Measurements from ENCODE around the gene PLXDC2.
"Not testable (repeated sequence)": the region's sequence is repeated elsewhere in the genome, so short reads cannot be mapped to it uniquely, and the experiment has no call there.

Gene PLXDC2

DNA sequence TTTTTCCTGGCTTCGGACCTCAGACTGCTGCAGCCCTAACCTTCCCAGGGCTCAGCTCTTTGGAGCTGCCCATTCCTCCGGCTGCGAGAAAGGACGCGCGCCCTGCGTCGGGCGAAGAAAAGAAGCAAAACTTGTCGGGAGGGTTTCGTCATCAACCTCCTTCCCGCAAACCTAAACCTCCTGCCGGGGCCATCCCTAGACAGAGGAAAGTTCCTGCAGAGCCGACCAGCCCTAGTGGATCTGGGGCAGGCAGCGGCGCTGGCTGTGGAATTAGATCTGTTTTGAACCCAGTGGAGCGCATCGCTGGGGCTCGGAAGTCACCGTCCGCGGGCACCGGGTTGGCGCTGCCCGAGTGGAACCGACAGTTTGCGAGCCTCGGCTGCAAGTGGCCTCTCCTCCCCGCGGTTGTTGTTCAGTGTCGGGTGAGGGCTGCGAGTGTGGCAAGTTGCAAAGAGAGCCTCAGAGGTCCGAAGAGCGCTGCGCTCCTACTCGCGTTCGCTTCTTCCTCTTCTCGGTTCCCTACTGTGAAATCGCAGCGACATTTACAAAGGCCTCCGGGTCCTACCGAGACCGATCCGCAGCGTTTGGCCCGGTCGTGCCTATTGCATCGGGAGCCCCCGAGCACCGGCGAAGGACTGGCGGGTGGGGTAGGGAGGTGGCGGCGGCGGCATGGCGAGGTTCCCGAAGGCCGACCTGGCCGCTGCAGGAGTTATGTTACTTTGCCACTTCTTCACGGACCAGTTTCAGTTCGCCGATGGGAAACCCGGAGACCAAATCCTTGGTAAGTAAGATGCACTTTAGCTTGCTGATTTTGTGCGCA is at the start of gene PLXDC2:
Gene PLXDC2, plus strand, starts transcription at position 22 of the 820 bp plus-strand sequence.
- peak; percentile 78 for DNase-seq

DNA sequence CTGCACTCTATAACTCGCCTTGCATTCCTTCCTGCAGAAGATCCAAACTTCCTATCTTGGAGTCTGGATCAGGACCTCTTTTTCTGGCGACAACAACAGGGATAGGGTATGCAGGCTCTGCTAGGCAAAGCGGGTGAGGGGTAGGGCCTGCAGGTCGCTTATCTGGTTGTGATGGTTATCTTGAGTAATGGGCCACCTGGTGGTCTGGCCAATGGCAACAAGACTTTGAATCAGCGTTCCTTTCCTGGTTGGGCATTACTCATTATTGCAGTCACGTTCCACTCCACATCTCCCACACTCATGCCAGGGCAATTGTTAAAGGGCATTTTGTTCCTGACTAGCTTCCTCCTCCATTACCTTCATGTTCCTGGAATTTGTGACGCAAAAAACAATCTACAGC is 48.4 kb upstream of the PLXDC2 start:
- DNase-seq, result no peak

DNA sequence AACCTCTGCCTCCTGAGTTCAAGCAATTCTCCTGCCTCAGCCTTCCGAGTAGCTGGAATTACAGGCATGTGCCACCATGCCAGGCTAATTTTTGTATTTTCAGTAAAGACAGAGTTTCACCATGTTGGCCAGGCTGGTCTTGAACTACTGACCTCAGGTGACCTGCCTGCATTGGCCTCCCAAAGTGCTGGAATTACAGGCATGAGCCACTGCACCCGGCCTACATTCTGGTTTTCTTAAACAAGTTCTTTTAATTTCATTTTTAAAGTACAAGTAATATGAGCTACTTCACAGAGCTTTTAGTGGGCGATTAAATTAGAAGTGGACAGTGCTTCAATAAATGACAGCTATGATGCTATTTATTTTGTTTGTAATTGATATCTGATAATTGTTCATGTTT is 46.4 kb upstream of the PLXDC2 start:
- DNase-seq, result not testable (repeated sequence)

DNA sequence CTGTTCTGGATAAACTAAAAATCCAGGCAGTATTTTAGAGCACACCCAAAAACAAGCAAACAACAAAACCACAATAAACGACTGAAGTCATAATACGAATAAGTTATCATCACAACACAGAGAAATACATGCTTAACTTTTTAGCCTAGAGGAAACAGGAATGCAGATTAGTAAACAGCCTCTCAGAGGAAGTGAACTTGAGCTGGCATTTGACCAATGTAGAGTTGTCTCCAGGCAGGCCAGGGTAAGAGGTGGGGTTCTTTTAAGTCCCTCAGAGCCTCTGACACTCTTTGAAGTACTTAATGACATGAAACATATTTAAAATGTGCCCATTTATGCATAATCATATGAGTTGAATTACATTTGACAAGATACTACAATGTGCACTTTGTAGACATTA is 43.3 kb upstream of the PLXDC2 start:
- no peak for DNase-seq

DNA sequence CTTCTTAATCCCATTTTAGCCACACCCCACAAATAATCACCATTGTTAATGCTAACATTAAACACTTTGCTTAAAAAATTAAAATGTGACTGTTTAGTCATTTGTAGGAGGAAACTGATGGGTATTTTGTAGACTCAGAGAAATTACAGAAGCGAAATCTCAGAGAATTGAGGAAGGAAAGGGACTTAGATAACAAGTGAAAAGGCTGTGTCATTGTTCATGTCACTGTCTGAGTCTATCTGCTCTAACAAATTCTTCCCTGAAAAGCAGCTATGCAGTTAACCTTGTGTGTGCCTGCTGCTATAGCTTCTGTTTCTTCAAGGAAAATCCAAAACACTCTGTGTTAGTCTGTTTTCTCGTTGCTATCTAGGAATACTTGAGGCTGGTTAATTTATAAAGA is 40.9 kb upstream of the PLXDC2 start:
- no peak for DNase-seq

DNA sequence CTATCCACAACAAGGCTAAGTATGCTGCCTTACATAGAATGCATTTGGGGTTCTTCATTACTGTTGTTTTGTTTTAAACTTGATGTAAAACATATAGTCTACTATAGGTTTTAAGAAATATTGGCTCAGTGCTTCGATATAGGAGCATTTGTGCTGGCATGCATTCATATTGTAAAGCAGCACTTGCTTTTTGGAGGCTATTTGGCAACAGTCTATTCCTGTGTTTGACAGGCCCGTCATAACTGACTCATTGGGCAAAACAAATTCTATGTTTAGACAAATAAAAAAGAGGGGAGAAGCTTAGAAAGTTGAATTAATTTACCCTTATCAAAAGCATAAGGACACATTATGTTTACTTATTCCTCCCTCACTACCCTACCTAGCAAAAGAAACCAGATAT is 38.4 kb upstream of the PLXDC2 start:
- DNase-seq, result no peak

DNA sequence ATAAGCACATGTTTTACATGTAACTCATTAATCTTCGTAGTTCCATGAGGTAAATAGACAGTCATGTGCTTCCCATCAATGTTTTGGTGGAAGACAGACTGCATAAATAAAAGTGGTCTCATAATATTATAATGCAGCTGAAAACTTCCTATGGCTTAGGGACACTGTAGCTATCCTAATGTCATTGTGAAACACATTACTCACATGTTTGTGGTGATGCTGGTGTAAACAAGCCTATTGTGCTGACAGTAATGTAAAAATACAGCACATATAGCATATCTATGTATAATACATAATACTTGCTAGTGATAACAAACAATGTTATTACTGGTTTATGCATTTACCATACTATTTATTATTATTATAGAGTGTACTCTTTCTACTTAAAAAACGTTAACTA is 37.2 kb upstream of the PLXDC2 start:
- no peak for DNase-seq

DNA sequence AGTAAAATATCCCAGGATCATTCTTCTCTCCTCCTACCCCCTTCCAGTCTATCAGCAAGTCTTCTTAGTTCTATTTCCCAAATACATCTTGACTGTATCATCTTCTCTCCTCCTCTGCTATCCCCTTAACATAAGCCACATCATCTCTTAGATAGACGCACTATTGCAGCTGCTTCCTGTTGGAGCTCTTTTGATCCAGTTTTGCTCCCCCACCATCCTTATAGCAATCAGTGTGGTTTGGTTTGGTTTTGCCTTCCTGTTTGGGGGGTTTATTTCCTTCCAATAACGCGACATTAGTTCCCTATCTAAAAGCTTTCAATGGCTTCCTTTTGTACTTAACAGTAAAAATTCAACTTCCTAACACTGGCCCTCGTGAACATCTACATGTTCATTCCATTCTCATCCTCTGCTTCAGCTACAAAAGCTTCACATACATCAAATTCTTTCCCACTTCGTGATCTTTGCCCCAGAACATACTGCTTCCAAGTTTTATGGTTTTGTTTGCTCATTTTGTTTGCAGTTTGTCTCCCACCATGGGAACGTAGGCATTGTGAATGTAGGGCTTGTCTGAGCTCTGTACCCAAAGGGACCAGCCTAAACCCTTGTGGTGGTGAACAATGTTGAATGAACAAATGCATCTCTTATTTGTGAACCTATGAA is 33.7 kb upstream of the PLXDC2 start:
- no peak for DNase-seq

DNA sequence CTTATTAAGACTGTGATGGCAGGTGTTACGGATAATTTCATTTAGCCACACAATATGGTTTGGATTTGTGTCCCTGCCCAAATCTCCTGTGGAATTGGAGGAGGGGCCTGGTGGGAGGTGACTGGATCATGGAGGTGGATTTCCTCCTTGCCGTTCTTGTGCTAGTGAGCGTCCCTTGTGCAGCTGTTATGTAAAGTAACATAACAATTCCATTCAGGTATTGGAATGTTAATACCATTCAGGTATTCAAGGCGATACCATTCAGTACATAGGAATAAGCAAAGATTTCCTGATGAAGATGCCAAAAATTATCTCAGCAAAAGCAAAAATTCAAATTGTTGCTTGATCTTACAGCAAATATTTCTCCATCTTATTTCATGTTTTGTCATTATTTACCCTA is 32.5 kb upstream of the PLXDC2 start:
- DNase-seq, result no peak

DNA sequence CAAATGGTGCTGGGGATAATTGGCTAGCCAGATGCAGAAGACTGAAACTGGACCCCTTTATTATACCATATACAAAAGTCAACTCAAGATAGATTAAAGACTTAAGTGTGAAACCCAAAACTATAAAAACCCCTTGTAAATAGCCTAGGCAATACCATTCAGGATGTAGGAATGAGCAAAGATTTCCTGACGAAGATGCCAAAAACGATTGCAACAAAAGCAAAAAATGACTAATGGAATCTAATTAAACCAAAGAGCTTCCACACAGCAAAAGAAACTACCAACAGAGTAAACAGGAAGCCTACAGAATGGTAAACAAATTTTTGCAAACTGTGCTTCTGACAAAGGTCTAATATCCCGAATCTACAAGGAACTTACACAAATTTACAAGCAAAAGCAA is 30.9 kb upstream of the PLXDC2 start:
- DNase-seq, result no peak

DNA sequence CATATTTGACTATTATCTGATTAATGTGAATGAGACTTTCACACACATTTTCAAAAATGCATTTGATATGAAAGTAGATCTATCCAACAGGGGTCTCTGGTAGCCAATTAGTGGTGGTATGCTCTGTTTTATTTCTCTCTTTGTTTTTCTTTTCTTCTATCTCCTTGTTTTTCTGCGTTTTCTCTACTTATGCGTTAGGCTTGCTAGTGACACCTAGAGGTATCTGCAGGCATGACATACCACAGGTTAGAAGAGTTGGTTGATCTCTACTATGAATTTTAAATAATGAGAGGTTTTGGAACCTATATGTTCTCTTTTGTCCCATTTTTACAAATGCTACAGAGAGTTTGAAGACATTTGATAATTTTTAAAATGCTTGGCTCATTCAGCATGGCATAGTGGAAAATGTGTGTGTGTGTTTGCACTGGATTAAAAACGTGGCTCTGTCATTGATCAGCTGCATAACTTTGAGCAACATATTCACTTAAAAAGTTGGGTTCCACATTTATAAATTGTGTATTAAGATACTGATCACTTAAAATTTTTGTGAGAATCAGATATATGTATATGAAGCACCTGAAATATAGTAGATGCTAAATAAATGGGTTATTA is 28.1 kb upstream of the PLXDC2 start:
- no peak for DNase-seq

DNA sequence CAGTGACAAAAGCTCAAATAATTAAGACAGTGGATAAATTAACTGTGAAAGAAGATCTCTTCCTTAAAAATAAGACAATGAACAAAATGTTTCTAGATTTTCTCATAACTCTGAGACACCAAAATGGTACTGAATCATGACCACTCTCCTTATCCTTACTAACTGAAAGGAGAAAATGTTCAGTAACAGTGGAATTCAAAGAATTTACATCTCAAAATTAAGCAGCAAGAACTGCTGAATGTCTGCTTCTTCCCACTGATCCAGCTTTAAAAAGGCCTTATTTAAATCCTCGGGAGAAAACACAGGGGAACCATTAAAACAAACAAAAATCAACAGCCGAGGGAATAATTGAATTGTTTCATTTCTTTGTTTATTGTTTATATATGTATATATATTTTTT is 27.3 kb upstream of the PLXDC2 start:
- DNase-seq, result no peak

DNA sequence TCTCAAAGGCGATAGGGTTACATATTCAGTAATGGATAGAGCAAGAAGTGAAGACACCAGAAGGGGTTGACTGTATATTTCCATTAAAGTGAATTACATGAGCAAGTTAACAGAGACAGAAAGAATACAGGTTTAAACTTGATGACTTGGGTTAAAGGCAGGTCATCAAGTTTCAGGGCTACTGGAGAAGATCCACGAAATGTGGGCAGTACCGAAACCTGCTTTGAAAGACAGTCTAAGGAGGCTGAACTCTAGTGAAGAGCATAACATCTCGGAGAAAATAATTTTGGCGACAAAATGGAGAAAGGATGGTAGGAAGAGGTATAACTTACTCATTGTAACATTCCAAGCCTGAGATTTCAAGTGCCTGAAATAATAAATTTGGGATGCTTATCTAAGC is 26.6 kb upstream of the PLXDC2 start:
- no peak for DNase-seq

DNA sequence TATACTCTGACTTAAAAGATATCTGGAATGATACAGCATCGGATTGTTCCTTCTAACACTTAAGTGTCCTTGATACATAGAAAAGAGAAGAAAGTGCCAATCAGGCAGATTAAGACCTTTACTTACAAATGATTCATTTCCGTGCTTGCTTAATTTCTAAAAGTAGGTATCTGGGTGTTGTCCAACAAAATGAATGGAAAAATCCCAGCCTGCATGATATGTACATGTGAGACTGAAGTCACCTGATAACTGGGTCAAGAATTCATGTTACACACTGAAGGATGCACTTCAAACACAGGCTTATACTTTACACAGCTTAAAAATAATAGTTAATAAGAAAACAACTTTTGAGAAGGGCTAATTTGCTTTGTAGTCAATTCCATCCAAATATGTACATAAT is 25.2 kb upstream of the PLXDC2 start:
- no peak for DNase-seq

DNA sequence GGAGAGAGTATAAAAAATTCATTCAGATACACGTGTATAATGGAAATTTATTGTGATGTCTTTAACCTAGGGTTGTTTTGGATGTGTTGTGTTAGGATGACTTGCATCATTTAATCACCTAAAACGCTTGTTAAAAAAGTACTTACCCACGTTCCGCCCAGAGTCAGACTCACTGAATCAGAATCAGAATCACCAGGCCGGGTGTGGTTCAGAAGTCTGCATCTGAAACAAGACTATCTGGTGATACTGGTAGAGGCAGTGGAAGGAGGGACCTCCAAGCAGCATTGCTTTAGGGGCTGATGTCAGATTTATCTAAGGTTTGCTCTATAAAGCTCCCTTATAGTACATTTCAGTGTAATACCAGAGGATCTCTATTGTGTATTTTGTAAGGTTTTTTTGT is 20.5 kb upstream of the PLXDC2 start:
- no peak for DNase-seq

DNA sequence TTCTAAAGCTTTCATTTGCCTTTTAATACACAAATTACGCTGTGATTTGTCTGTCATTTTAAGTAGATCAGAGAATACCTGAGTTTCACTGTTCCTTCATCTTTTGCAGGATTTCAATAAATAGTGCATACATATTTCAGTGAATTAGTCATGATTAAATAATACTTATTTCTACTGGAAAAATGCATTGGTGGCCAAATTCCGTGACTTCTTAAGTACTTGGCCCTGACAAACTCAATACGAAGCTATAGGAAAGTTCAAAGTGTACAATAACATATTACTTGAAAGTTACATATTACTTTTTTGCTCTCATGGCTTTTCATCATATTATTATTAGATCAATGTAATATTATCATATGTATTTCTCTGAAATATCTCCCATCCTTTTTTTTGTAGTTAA is 16.1 kb upstream of the PLXDC2 start:
- DNase-seq, result no peak

DNA sequence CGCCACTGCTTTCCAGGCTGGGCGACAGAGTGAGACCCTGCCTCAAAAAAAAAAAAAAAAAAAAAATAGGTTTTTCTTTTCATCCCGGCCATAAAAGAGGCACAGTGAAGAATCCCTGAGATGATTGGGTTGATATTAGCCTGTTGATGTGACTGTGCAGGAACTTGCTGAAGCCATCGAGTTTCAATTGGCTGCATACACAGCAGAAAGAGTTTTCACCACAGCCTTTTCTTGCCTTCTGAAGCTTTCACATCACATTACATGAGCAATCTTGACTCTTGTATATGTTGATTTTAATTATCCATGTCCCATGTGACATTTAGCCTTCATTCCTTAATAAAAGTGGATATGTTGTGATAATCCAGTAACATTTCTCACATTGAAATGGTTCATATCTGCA is 14.9 kb upstream of the PLXDC2 start:
- DNase-seq, result no peak

DNA sequence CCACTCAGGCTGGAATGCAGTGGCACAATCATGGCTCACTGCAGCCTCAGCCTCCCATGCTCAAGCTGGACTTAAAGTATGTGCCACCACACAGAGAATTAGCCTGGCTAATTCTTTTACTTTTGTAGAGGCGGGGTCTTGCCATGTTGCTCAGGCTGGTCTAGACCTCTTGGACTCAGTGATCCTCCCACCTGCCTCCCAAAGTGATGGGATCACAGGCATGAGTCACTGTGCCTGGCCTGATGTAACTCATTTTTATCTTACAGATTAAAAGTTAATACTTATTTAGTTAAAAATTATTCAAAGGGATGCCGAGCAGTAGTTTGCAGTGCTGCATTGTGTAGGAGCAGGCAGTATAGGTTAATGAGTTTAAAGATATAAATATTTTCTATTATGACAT is 12.6 kb upstream of the PLXDC2 start:
- DNase-seq, result no peak

DNA sequence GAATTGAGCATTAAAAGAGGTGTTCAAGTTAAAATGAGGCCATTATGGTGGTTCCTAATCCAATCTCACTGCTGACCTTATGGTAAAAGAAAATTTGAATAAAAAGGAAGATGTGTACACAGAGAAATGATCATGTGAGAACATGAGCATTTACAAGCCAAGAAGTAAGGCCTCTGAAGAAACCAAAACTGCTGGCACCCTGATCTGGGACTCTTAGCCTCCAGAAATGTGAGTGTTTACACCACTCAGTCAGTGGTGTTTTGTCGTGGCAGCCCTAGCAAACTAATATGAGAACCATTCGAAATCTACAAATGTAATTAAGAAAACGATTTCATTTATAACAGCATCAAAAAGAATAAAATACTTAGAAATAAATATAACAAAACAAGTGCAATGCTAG is 6.8 kb upstream of the PLXDC2 start:
- DNase-seq, result no peak

DNA sequence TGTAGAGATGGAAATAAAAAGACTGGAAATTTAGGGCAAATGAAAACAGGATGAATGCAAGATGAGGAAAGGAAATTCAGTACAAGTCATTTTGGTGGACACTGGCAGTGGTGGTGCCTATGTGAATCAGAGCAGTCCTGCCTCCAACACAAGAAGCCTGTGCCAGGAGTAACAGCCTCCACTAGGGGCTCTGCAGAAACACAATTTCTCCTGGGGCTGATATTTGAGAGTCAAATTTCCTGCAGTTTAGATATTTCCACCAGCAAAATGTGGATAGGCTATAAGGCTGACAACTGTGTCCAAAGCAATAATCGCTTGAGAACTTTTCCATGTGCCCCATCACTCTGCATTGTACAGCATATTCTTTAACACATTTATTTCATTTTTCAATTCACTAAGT is 4.7 kb upstream of the PLXDC2 start:
- DNase-seq, result peak; percentile 50

DNA sequence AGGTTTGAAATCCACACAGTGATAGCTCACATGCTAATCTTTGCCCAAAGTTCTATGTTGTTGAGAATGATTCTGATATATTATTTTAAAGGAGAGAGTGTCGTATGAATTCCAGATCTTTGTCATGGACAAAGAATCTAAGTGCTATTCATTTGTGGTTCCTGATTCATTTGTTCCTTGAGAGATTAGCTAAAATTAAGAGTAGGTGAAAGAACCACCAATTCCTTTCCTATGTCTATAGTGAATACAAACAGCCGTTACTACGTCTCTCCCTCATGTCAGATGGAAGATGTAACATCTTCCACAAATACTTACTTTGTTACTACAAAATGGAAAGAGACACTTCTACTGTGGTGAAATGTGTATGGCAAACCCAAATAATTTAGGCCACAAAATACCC is 3.3 kb upstream of the PLXDC2 start:
- no peak for DNase-seq

DNA sequence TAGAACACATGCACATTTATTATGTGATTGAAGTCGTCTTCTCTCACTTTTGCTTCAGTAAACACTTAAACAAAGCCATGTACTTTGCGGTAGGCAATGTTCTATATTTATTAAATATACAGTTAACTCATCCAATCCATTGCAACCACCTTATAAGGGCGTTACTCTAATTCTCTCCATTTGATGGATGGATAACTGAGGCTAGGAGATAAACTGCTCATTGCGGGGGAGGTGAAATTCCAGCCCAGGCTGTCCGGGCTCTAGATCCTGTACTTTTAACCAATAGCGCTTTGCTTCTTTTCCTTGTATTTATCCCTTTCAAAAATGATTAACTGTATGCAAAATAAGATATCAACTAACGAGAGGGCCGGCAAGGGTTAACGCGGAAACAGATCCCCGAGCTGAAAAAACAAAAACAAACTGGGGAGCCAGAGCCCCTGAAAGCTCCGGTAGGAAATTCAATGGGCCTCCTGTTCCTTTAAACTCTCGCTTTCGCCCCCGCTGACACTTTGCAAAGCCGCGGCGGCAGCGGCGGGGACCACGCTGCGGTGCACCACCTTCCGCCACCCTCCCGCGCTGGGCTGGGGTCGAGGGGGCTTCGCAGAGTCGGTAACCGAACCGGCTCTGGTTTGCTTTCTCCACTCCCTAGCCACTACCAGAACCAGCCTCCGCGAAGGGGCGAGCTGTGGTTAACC is 1.0 kb upstream of the PLXDC2 start:
- peak; percentile 76 for DNase-seq

DNA sequence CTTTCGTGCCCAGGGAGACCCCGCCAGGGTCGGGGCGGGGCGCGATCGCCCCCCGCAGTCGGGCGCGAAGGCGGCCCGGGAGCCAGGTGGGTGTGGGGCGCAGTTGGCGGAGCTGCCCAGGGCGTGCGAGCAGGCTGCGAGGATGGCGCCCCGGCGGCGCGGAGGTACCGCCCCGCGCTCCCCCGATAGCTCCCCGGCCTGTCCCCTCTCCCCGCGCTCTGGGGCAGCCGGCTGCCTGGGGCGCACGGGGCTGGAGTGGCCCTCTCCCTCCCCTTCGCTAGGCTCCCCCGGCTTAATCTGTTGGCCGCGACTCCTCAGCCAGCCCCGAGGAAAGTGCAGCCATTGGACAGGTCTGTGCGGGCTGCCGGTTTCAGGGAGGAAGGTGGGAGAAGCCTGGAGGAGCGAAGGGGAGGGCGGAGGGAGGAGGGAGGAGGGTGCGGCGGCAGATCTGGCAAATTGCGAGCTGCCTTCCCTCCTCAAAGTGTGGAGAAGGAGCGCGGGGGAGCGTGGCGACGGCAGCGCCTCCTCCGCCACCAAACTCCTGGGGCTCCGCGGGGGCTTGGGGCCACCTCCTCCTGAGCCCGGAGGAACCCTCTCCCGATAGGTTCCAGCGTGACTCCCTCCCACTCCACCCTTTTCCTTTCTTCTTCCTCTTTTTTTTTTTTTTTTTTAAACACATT is 361 bp upstream of the PLXDC2 start:
- DNase-seq, result peak; percentile 94
